H1 (cell line): Measurements from ENCODE around the gene MASP1. TPM values are rescaled to one million over a fixed set of nuclear protein-coding genes. Genes with fewer than 3 reads are reported as not detected.

Source experiments
- CTCF ChIA-PET: fragments of 300-600 bp; sonication (Branson Sonifier 250); formaldehyde crosslinking; loops from one replicate; lab custom pipeline; 2021; ENCODE audit not compliant: partially characterized antibody; lab: Charles Lee
- POLR2A ChIA-PET: fragments of 300-600 bp; sonication (Branson Sonifier 250); formaldehyde crosslinking; loops from one replicate; lab custom pipeline; 2021; ENCODE audit warnings: inconsistent platforms; ENCODE audit not compliant: partially characterized antibody; lab: Charles Lee
- DNase-seq, 2 experiments: peaks; one replicate each; pipeline versions ENCODE4 v3.0.0 to v3.0.0-alpha.2; 2010 to 2022; ENCODE audit warnings: low spot score in 2 of 2, low read depth in 1 of 2, mixed read lengths in 1 of 2
- FAIRE-seq: peaks from 2 replicates; lab custom pipeline; 2011; peaks lifted over from hg19 to GRCh38; lab: Jason Lieb, UNC
- H2AFZ ChIP-seq: 2 replicates; pipeline ENCODE4 v1.8.1; 2012; ENCODE audit warnings: low read length, inconsistent platforms
- H2AK5ac ChIP-seq: 2 replicates; pipeline ENCODE4 v1.6.1; 2013; ENCODE audit warnings: low read depth, low read length
- H2BK120ac ChIP-seq: replicated peaks from 2 replicates; pipeline ENCODE3; 2013; ENCODE audit warnings: low read depth, low read length, inconsistent platforms
- H2BK12ac ChIP-seq: 2 replicates; pipeline ENCODE4 v1.6.1; 2013; ENCODE audit warnings: low read depth, low read length
- H2BK15ac ChIP-seq: 2 replicates; pipeline ENCODE4 v1.6.1; 2013; ENCODE audit warnings: low read length
- H2BK20ac ChIP-seq: 2 replicates; pipeline ENCODE4 v1.6.1; 2013; ENCODE audit warnings: low read length
- H2BK5ac ChIP-seq: 2 replicates; pipeline ENCODE4 v1.6.1; 2013; ENCODE audit warnings: low read depth, low read length
- H3K14ac ChIP-seq: 2 replicates; pipeline ENCODE4 v1.6.1; 2013; ENCODE audit warnings: inconsistent platforms; ENCODE audit not compliant: insufficient read length
- H3K18ac ChIP-seq: 2 replicates; pipeline ENCODE4 v1.6.1; 2013; ENCODE audit warnings: low read length; ENCODE audit errors: extremely low read depth
- H3K23ac ChIP-seq: 2 replicates; pipeline ENCODE4 v1.6.1; 2013; ENCODE audit warnings: inconsistent platforms; ENCODE audit not compliant: insufficient read length
- H3K23me2 ChIP-seq: 2 replicates; pipeline ENCODE4 v1.6.1; 2013; ENCODE audit warnings: low read depth, low read length
- H3K27ac ChIP-seq: 2 replicates; pipeline ENCODE4 v1.6.1; 2011; ENCODE audit warnings: low read depth, low read length, inconsistent platforms
- H3K27me3 ChIP-seq, 4 experiments: replicated peaks in 1 of 4; 1 replicate in 1 of 4; 2 replicates in 3 of 4; pipeline versions ENCODE4 v1.6.1 to v1.8.1; 2011 to 2013; ENCODE audit warnings: low read length in 3 of 4, mild to moderate bottlenecking in 3 of 4, inconsistent platforms in 2 of 4, mixed read lengths in 2 of 4, moderate library complexity in 1 of 4; ENCODE audit not compliant: control insufficient read depth in 3 of 4, insufficient read depth in 3 of 4; ENCODE audit errors: extremely low read depth in 1 of 4
- H3K36me3 ChIP-seq, 4 experiments: 2 replicates each; pipeline versions ENCODE4 v1.6.1 to v1.8.1; 2011 to 2013; ENCODE audit warnings: mild to moderate bottlenecking in 4 of 4, low read length in 3 of 4, moderate library complexity in 2 of 4, control low read depth in 1 of 4, inconsistent platforms in 1 of 4; ENCODE audit not compliant: insufficient read depth in 4 of 4, control insufficient read depth in 2 of 4
- H3K4ac ChIP-seq: replicated peaks from 2 replicates; pipeline ENCODE3; 2013; ENCODE audit warnings: low read length, low read depth, mixed read lengths, inconsistent platforms; ENCODE audit not compliant: insufficient read length
- H3K4me1 ChIP-seq, 4 experiments: replicated peaks in 1 of 4; 1 replicate in 1 of 4; 2 replicates in 3 of 4; pipeline versions ENCODE4 v1.6.1 to v1.8.1; 2011 to 2013; ENCODE audit warnings: low read length in 3 of 4, inconsistent platforms in 2 of 4, mixed read lengths in 1 of 4; ENCODE audit not compliant: insufficient read depth in 4 of 4, control insufficient read depth in 3 of 4
- H3K4me2 ChIP-seq, 2 experiments: 2 replicates each; pipeline versions ENCODE4 v1.6.1 to v1.8.1; 2011 to 2013; ENCODE audit warnings: low read depth in 2 of 2, low read length in 2 of 2, control low read depth in 1 of 2, inconsistent platforms in 1 of 2, mild to moderate bottlenecking in 1 of 2; ENCODE audit not compliant: insufficient read depth in 1 of 2
- H3K4me3 ChIP-seq, 4 experiments: fragments of 200-600, 300-600 bp in 1 of 4; sonication (generic), shearing (Covaris generic), sonication (Bioruptor Twin) in 1 of 4; 2 replicates each; pipeline versions ENCODE4 v1.5.1 to v1.8.1; 2011 to 2016; ENCODE audit warnings: low read length in 4 of 4, low read depth in 3 of 4, control low read depth in 2 of 4, inconsistent platforms in 2 of 4, mild to moderate bottlenecking in 2 of 4, mixed read lengths in 1 of 4, moderate library complexity in 1 of 4; ENCODE audit not compliant: insufficient read depth in 2 of 4; ENCODE audit errors: extremely low read depth in 1 of 4
- H3K56ac ChIP-seq: replicated peaks from 2 replicates; pipeline ENCODE3; 2013; ENCODE audit warnings: low read depth, mild to moderate bottlenecking, mixed read lengths, low read length, inconsistent platforms; ENCODE audit not compliant: insufficient read length
- H3K79me1 ChIP-seq: 2 replicates; pipeline ENCODE4 v1.6.1; 2013; ENCODE audit warnings: low read depth, low read length, control low read depth
- H3K79me2 ChIP-seq, 2 experiments: 2 replicates each; pipeline versions ENCODE4 v1.6.1 to v1.8.1; 2012 to 2013; ENCODE audit warnings: low read length in 2 of 2, mild to moderate bottlenecking in 2 of 2, inconsistent platforms in 1 of 2; ENCODE audit not compliant: insufficient read depth in 2 of 2, control insufficient read depth in 1 of 2
- H3K9ac ChIP-seq, 4 experiments: replicated peaks in 1 of 4; 1 replicate in 1 of 4; 2 replicates in 3 of 4; pipeline versions ENCODE4 v1.6.1 to v1.8.1; 2011 to 2013; ENCODE audit warnings: low read depth in 3 of 4, low read length in 3 of 4, control low read depth in 2 of 4, mild to moderate bottlenecking in 2 of 4, moderate library complexity in 2 of 4, inconsistent platforms in 1 of 4; ENCODE audit errors: extremely low read depth in 1 of 4
- H3K9me3 ChIP-seq, 2 experiments: 2 replicates each; pipeline versions ENCODE4 v1.6.1 to v1.8.1; 2012 to 2013; ENCODE audit warnings: mild to moderate bottlenecking in 2 of 2, moderate library complexity in 2 of 2, control low read depth in 1 of 2, inconsistent platforms in 1 of 2, low read depth in 1 of 2, low read length in 1 of 2, mixed read lengths in 1 of 2; ENCODE audit not compliant: insufficient read depth in 2 of 2
- H4K20me1 ChIP-seq, 2 experiments: replicated peaks in 1 of 2; 2 replicates each; pipeline versions ENCODE3 to v1.8.1; 2011 to 2013; ENCODE audit warnings: inconsistent platforms in 2 of 2, low read length in 2 of 2, mild to moderate bottlenecking in 1 of 2; ENCODE audit not compliant: insufficient read depth in 2 of 2, control insufficient read depth in 1 of 2
- H4K5ac ChIP-seq: 2 replicates; pipeline ENCODE4 v1.6.1; 2013; ENCODE audit warnings: low read length, low read depth, mixed read lengths, inconsistent platforms; ENCODE audit not compliant: insufficient read length
- H4K8ac ChIP-seq: 2 replicates; pipeline ENCODE4 v1.8.0; 2013; ENCODE audit warnings: mild to moderate bottlenecking, moderate library complexity, low read length, inconsistent platforms; ENCODE audit not compliant: insufficient read depth; ENCODE audit errors: extremely low read depth
- H4K91ac ChIP-seq: replicated peaks from 2 replicates; pipeline ENCODE3; 2013; ENCODE audit warnings: low read length, mixed read lengths, inconsistent platforms; ENCODE audit not compliant: insufficient read length
- ASH2L ChIP-seq: fragments of 200-600, 300-600 bp; sonication (generic); IDR thresholded peaks from one replicate; pipeline ENCODE4 v1.7.1; 2017; ENCODE audit warnings: low read length
- POU5F1 ChIP-seq: IDR thresholded peaks from 2 replicates; pipeline ENCODE4 v1.6.1; 2011; ENCODE audit warnings: low read depth, mild to moderate bottlenecking, low read length, moderate library complexity
- SP1 ChIP-seq: IDR thresholded peaks from 2 replicates; pipeline ENCODE4 v1.6.1; 2011; ENCODE audit warnings: low read depth, low read length
- SP2 ChIP-seq: IDR thresholded peaks from 2 replicates; pipeline ENCODE4 v1.6.1; 2012; ENCODE audit warnings: mild to moderate bottlenecking, low read length, inconsistent platforms
- TBP ChIP-seq: IDR thresholded peaks from 2 replicates; pipeline ENCODE4 v1.6.1; 2011; ENCODE audit warnings: low read depth, low read length, improper control_type of control experiment
- ZNF274 ChIP-seq: IDR thresholded peaks from 2 replicates; pipeline ENCODE4 v1.7.0; 2012; ENCODE audit warnings: low read length, borderline replicate concordance; ENCODE audit errors: extremely low read depth
- WGBS, 2 experiments: shearing (Covaris generic) in 1 of 2; methylation state at CpG; one replicate each; pipeline versions ENCODE4 v1.1.6 to v1.1.7; 2013 to 2015; ENCODE audit warnings: low lambda C conversion rate in 2 of 2, mixed read lengths in 2 of 2, inconsistent platforms in 1 of 2, low coverage in 1 of 2, missing lambda C conversion rate in 1 of 2; ENCODE audit not compliant: insufficient replicate concordance in 2 of 2, insufficient coverage in 1 of 2, insufficient read length in 1 of 2; ENCODE audit errors: extremely low coverage in 1 of 2, missing lambda C conversion rate in 1 of 2; 5-methylcytosine and 5-hydroxymethylcytosine counted together
- polyA plus RNA-seq, 7 experiments: library from polyadenylated mRNA; depleted of rRNA in 3 of 7; stranded (reverse) in 5 of 7; unstranded in 2 of 7; fragments of >200 nt in 5 of 7; fragments of 200-250 nt in 2 of 7; gene quantifications; 1 replicate in 5 of 7; 2 replicates in 1 of 7; 4 replicates in 1 of 7; pipeline versions ENCODE4 v1.2.1 to v1.2.3, GENCODE V29; 2011 to 2013; ENCODE audit warnings: missing spikeins in 2 of 7, mixed read lengths in 2 of 7
- total RNA-seq: library from RNA; stranded (reverse); fragmentation: NEBNext Ultra II Directional; extraction: Animal tissue kit (Norgen Biotek cat#: 25700); gene quantifications from 2 replicates; pipeline ENCODE4 v1.2.1, GENCODE V29; 2021
- TF ChIP-seq, protein P1 (sequence below), 3 experiments: IDR thresholded peaks; 1 replicate in 2 of 3; 2 replicates in 1 of 3; pipeline versions ENCODE4 v1.5.1 to v1.6.1; 2011; ENCODE audit warnings: low read length in 3 of 3, mild to moderate bottlenecking in 3 of 3, inconsistent platforms in 2 of 3, low read depth in 1 of 3, moderate library complexity in 1 of 3; ENCODE audit not compliant: insufficient read depth in 1 of 3; ENCODE audit errors: control extremely low read depth in 1 of 3
- TF ChIP-seq, protein P2 (sequence below): IDR thresholded peaks from 2 replicates; pipeline ENCODE4 v1.6.1; 2011; ENCODE audit warnings: low read depth, mild to moderate bottlenecking, low read length; ENCODE audit not compliant: insufficient read depth
- TF ChIP-seq, protein P3 (sequence below): IDR thresholded peaks from 2 replicates; pipeline ENCODE4 v1.6.1; 2012; ENCODE audit warnings: low read length, inconsistent platforms

The MASP1 gene
- total and polyA plus RNA-seq, 2 of the 8 experiments (the other 6 are each of a cell fraction or from before 2014, with no cell fraction given): 2.7 to 3.5 TPM

DNA sequence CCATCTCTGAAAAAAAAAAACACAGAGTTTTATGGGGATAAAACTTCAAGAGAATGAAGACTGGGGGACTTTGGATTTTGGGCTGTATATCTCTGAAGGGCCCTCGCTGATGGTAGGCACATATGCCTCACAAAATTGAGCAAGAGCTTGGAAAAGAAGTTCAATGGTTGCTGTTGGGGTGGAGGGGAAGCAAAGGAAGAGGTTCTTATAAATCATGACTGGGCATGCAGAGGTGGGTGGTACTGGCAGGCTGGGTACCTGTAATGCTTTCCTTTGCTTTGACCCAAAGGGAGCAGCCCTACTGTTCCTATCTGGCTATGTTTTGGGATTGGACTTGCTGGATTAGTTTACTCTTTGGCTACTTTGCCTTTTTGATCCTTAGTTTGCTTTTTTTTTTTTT lies 100.3 kb downstream of the MASP1 start:
- CTCF ChIA-PET: interaction anchor here (0.6 to 1.6 kb wide), 3 partner anchors 29 to 41 kb away, joined by 3 read pairs; no protein-coding TSS in a partner anchor
- H2BK12ac ChIP-seq: no peak overlapping the region
- no peak overlapping the region for H4K91ac ChIP-seq
- peaks cover 4 to 12% (median 11%) of the 10 kb centered on the region in 4 experiments; a peak in 6 of 7 replicates for H3K4me1 ChIP-seq
- no peaks in the 10 kb centered on the region for H3K79me2 ChIP-seq
- H3K9me3 ChIP-seq: no peaks in the 10 kb centered on the region; a peak in 1 of 4 replicates
- H3K4me3 ChIP-seq: no peak overlapping the region
- no peak overlapping the region for H3K18ac ChIP-seq
- no peak overlapping the region for H3K56ac ChIP-seq
- no peak overlapping the region for H3K27ac ChIP-seq
- no peak for DNase-seq
- no peak overlapping the region for H3K23ac ChIP-seq
- no peak overlapping the region for H2BK120ac ChIP-seq
- H4K8ac ChIP-seq: no peak overlapping the region
- no peak overlapping the region for H2AFZ ChIP-seq
- H3K79me1 ChIP-seq: no peaks in the 10 kb centered on the region
- H3K36me3 ChIP-seq: no peaks in the 10 kb centered on the region
- H3K27me3 ChIP-seq: no peaks in the 10 kb centered on the region; a peak in 1 of 7 replicates
- H2BK15ac ChIP-seq: no peak overlapping the region
- H2BK20ac ChIP-seq: no peak overlapping the region
- no peak overlapping the region for H2AK5ac ChIP-seq
- no peak overlapping the region for H3K14ac ChIP-seq
- no peak overlapping the region for H3K4me2 ChIP-seq
- H3K23me2 ChIP-seq: no peaks in the 10 kb centered on the region
- H4K5ac ChIP-seq: no peak overlapping the region
- no peaks in the 10 kb centered on the region for H4K20me1 ChIP-seq
- H2BK5ac ChIP-seq: no peak overlapping the region
- FAIRE-seq: no peak
- POLR2A ChIA-PET: interaction anchor here (0.8 to 1.2 kb wide), 2 partner anchors 9 to 17 kb away, joined by 3 read pairs; no protein-coding TSS in a partner anchor
- H3K9ac ChIP-seq: no peak overlapping the region
- no peak overlapping the region for H3K4ac ChIP-seq
- WGBS, 2 experiments: 86% methylated on average over 1 of the region's 1 CpG; no CpG with 5 or more reads in 1 of the 2 experiments
- TF ChIP-seq POU5F1 (no peak), ASH2L (no peak), SP2 (no peak), ZNF274 (no peak), SP1 (no peak), TBP (no peak)
- TF ChIP-seq, protein P1, sequence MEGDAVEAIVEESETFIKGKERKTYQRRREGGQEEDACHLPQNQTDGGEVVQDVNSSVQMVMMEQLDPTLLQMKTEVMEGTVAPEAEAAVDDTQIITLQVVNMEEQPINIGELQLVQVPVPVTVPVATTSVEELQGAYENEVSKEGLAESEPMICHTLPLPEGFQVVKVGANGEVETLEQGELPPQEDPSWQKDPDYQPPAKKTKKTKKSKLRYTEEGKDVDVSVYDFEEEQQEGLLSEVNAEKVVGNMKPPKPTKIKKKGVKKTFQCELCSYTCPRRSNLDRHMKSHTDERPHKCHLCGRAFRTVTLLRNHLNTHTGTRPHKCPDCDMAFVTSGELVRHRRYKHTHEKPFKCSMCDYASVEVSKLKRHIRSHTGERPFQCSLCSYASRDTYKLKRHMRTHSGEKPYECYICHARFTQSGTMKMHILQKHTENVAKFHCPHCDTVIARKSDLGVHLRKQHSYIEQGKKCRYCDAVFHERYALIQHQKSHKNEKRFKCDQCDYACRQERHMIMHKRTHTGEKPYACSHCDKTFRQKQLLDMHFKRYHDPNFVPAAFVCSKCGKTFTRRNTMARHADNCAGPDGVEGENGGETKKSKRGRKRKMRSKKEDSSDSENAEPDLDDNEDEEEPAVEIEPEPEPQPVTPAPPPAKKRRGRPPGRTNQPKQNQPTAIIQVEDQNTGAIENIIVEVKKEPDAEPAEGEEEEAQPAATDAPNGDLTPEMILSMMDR (IDR thresholded peaks at IDR 0.05; ENCODE audit: control extremely low read depth in 1 of 3, insufficient read depth in 1 of 3, low read depth in 1 of 3, low read length in 3 of 3): no peak
- TF ChIP-seq, protein P2, sequence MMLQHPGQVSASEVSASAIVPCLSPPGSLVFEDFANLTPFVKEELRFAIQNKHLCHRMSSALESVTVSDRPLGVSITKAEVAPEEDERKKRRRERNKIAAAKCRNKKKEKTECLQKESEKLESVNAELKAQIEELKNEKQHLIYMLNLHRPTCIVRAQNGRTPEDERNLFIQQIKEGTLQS: no peak
- TF ChIP-seq, protein P3, sequence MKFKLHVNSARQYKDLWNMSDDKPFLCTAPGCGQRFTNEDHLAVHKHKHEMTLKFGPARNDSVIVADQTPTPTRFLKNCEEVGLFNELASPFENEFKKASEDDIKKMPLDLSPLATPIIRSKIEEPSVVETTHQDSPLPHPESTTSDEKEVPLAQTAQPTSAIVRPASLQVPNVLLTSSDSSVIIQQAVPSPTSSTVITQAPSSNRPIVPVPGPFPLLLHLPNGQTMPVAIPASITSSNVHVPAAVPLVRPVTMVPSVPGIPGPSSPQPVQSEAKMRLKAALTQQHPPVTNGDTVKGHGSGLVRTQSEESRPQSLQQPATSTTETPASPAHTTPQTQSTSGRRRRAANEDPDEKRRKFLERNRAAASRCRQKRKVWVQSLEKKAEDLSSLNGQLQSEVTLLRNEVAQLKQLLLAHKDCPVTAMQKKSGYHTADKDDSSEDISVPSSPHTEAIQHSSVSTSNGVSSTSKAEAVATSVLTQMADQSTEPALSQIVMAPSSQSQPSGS: no peak
